CD4-positive, alpha-beta T cell (primary cell): ENCODE results near the gene ACRBP. TPM values are rescaled to one million over a fixed set of nuclear protein-coding genes. Genes with fewer than 3 reads are reported as not detected.
A peak's percentile ranks its signal among the peaks of the same experiment; 100 is the strongest.

Source experiments
- ATAC-seq: fragments of 200-7000 bp; cut with Tn5 transposase; one replicate; pipeline ENCODE4 v1.10.0; 2022; ENCODE audit warnings: mild to moderate bottlenecking; ENCODE audit not compliant: poor library complexity
- CTCF ChIA-PET: fragments of 350-600 bp; sonication (Branson Sonifier 250); formaldehyde crosslinking; loops from one replicate; lab custom pipeline; 2021; ENCODE audit warnings: antibody characterized with exemption, inconsistent platforms; lab: Charles Lee
- POLR2A ChIA-PET: fragments of 350-600 bp; sonication (Branson Sonifier 250); formaldehyde crosslinking; loops from one replicate; lab custom pipeline; 2021; ENCODE audit warnings: antibody characterized with exemption, inconsistent platforms; lab: Charles Lee
- DNase-seq, 14 experiments: peaks; one replicate each; pipeline ENCODE4 v3.0.0-alpha.2; 2013 to 2020; ENCODE audit warnings: mixed read lengths in 2 of 14
- H3K27ac ChIP-seq, 2 donors: one replicate each; pipeline versions ENCODE4 v1.5.1 to v1.7.0; 2013; ENCODE audit warnings: low read length in 2 of 2, low read depth in 1 of 2, mild to moderate bottlenecking in 1 of 2
- H3K27me3 ChIP-seq, 2 experiments: 1 replicate in 1 of 2; 2 replicates in 1 of 2; pipeline versions ENCODE4 v1.6.1 to v1.7.0; 2013; ENCODE audit warnings: low read length in 2 of 2, control low read depth in 1 of 2, mild to moderate bottlenecking in 1 of 2, moderate library complexity in 1 of 2; ENCODE audit not compliant: insufficient read depth in 2 of 2, control insufficient read depth in 1 of 2
- H3K36me3 ChIP-seq: one replicate; pipeline ENCODE4 v1.6.1; 2013; ENCODE audit warnings: low read length, control low read depth; ENCODE audit not compliant: insufficient read depth
- H3K4me1 ChIP-seq: one replicate; pipeline ENCODE4 v1.6.1; 2013; ENCODE audit warnings: low read length, control low read depth; ENCODE audit not compliant: insufficient read depth
- H3K4me3 ChIP-seq: one replicate; pipeline ENCODE4 v1.5.1; 2013; ENCODE audit warnings: mild to moderate bottlenecking, low read length, moderate library complexity
- H3K9me3 ChIP-seq, 2 experiments: 1 replicate in 1 of 2; 2 replicates in 1 of 2; pipeline versions ENCODE4 v1.6.1 to v1.7.0; 2013; ENCODE audit warnings: low read length in 2 of 2, mild to moderate bottlenecking in 2 of 2, control low read depth in 1 of 2, moderate library complexity in 1 of 2; ENCODE audit not compliant: control insufficient read depth in 1 of 2, insufficient read depth in 1 of 2
- H3K27ac Mint-ChIP-seq: one replicate; pipeline ENCODE4 v1.8.0; 2020; ENCODE audit warnings: mixed read lengths
- H3K27me3 Mint-ChIP-seq: one replicate; pipeline ENCODE4 v1.8.0; 2021; ENCODE audit warnings: mixed read lengths
- H3K36me3 Mint-ChIP-seq: one replicate; pipeline ENCODE4 v1.8.0; 2021; ENCODE audit warnings: low read depth, mixed read lengths
- H3K4me1 Mint-ChIP-seq: one replicate; pipeline ENCODE4 v1.8.0; 2021; ENCODE audit warnings: low read depth, mixed read lengths
- H3K4me3 Mint-ChIP-seq: one replicate; pipeline ENCODE4 v1.8.0; 2020; ENCODE audit warnings: mild to moderate bottlenecking, mixed read lengths
- H3K9me3 Mint-ChIP-seq: one replicate; pipeline ENCODE4 v1.8.0; 2020; ENCODE audit warnings: mixed read lengths
- intact Hi-C, 2 experiments: fragments of 100-400 bp; cut with DNase I in 1 of 2; cut with micrococcal nuclease in 1 of 2; formaldehyde crosslinking; loops; one replicate each; pipeline versions ENCODE4 v1.15.1 to v1.9.0; 2023 to 2025; cut with DNase I, micrococcal nuclease
- total RNA-seq, 174 experiments: library from RNA in 2 of 174; stranded (reverse) in 2 of 174; gene quantifications; one replicate each; pipeline ENCODE4 v1.2.3 and lab custom pipeline; 2021 to 2026
- TF ChIP-seq, protein P1 (sequence below): fragments of 200-600 bp; IDR thresholded peaks from one replicate; pipeline ENCODE4 v1.8.0; 2022; ENCODE audit warnings: antibody characterized with exemption, mild to moderate bottlenecking

ACRBP gene
- total RNA-seq, 2 experiments from 2014 or later, result 0.58 to 0.95 TPM

DNA sequence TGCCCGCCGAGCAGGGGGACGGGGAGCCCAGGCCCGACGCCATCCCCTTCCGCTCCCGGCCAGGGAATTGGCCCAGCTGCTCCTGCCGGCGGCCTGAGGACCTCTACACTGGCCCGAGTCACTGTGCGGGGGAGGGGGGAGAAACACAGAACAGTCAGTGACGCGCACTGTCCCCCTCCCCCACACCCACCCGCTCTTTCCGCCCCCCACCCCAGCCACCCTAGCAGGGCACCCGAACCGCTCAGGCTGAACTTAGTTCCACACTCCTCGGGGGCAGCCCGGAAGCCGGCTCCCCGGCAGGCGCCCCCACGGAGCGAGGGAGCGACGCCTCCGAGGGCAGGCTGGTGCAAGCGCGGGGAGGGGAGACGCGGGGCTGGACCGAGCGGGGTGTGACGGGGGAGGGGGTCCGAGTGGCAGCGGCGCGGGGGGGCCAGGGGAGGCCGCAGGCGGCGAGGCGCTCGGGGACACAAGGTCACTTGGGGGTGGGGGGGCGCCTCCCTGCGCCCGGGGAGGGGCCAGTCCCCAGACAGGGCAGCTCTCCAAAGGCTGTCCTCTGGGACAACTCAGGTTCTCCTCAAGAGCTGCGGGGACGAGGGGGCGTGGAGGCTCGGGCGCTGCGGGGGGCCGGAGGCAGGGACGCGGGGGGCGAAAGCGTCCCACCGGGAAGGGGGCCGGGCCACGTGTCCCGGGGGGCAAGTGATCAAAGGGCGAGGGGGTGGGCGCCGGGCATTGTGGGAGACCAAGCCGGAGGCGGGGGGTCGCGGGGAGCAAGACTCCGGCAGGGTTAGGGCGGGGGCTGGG is 40.7 kb downstream of the ACRBP start:
- no peaks in the 10 kb centered on the region for H3K27me3 ChIP-seq
- peak; percentile 23 for ATAC-seq
- Mint-ChIP-seq H3K9me3 (no peaks in the 10 kb centered on the region), H3K4me1 (peaks cover 54% of the 10 kb centered on the region), H3K27me3 (no peaks in the 10 kb centered on the region), H3K36me3 (peaks cover 37% of the 10 kb centered on the region), H3K27ac (peak overlapping the region; percentile 88), H3K4me3 (no peak overlapping the region)
- peak overlapping the region; percentile 66 for H3K4me3 ChIP-seq
- DNase-seq, result peak; percentile 41 to 82 (median 63)
- peaks cover 18% of the 10 kb centered on the region for H3K36me3 ChIP-seq
- ChIA-PET CTCF (interaction anchor here (1.0 to 1.2 kb wide), 2 partner anchors 14 to 57 kb away, joined by 3 read pairs; partner anchors contain the start of gene ING4), POLR2A (interaction anchor here (1.1 to 2.1 kb wide), 10 partner anchors 14 to 337 kb away, joined by 3 to 11 read pairs (median 4); partner anchors contain the start of genes C12orf57, CD4, COPS7A and GAPDH)
- intact Hi-C loops, result loop anchor here in 1 of 2 experiments (5.0 kb wide), 2 partner anchors 39 to 186 kb away; partner anchors contain the start of gene NOP2
- H3K27ac ChIP-seq, result peak overlapping the region; percentile 93 to 94
- no peaks in the 10 kb centered on the region for H3K9me3 ChIP-seq
- TF ChIP-seq, protein P1, sequence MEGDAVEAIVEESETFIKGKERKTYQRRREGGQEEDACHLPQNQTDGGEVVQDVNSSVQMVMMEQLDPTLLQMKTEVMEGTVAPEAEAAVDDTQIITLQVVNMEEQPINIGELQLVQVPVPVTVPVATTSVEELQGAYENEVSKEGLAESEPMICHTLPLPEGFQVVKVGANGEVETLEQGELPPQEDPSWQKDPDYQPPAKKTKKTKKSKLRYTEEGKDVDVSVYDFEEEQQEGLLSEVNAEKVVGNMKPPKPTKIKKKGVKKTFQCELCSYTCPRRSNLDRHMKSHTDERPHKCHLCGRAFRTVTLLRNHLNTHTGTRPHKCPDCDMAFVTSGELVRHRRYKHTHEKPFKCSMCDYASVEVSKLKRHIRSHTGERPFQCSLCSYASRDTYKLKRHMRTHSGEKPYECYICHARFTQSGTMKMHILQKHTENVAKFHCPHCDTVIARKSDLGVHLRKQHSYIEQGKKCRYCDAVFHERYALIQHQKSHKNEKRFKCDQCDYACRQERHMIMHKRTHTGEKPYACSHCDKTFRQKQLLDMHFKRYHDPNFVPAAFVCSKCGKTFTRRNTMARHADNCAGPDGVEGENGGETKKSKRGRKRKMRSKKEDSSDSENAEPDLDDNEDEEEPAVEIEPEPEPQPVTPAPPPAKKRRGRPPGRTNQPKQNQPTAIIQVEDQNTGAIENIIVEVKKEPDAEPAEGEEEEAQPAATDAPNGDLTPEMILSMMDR, result no peak
- H3K4me1 ChIP-seq, result peaks cover 69% of the 10 kb centered on the region

DNA sequence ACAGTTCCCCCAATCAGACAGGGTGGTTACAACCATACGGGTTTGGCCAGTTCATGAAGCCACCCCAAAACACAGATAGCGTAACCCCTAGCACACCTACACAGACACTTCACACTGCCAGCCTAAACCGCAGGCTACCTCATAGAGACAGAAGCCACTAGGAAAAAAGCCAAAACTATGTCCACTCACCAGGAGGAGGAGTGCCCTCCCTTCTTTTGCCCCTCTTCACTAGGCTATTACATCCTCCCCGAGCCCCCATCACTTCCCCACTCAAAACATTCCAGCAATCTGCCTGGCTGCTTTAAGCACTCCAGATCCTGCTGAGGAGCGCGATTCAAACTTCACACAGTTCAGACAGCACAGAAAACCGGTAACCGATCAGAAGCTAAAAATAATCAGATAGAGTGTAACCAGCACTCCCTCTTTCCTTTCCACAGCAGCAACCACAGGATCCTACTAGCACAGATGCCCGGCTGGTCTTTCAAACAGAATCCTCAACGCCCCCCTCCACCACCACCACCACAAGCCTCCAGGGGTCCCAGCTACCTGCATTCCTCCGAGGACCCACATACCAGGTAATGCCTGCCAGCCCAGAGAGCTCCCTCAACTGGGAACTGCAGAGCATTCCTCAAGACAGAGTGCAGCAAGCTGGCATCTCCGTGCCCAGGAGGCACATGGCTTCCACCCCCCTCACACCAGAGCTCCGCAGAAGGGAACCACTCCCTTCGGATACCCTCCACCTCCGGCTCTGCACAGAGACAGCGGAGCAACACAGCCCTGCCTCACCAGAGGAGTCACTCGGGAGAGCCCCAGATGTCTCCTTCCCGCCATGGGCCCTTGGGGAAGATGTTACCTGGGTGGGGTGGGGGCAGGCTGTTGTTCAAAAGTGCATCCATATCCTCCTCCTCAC is 41.6 kb downstream of the ACRBP start:
- Mint-ChIP-seq H3K9me3 (no peaks in the 10 kb centered on the region), H3K27me3 (no peaks in the 10 kb centered on the region), H3K4me3 (no peak overlapping the region), H3K4me1 (peaks cover 52% of the 10 kb centered on the region), H3K27ac (peak overlapping the region; percentile 88), H3K36me3 (peaks cover 45% of the 10 kb centered on the region)
- H3K4me1 ChIP-seq, result peaks cover 61% of the 10 kb centered on the region
- DNase-seq (peak in 11 of 14 experiments; percentile 18 to 79 (median 52)), ATAC-seq (peak; percentile 33)
- H3K27me3 ChIP-seq, result no peaks in the 10 kb centered on the region
- ChIA-PET POLR2A (interaction anchor here (0.7 to 2.1 kb wide), 12 partner anchors 15 to 338 kb away, joined by 3 to 11 read pairs (median 4); partner anchors contain the start of genes C12orf57, CD4, COPS7A and GAPDH), CTCF (interaction anchor here (0.8 to 1.6 kb wide), 6 partner anchors 9 to 267 kb away, joined by 3 to 5 read pairs (median 3); partner anchors contain the start of genes ING4, SPSB2, VAMP1 and ZNF384)
- TF ChIP-seq, protein P1, result no peak
- intact Hi-C loops, result loop anchor here in 1 of 2 experiments (5.0 kb wide), 2 partner anchors 38 to 187 kb away; partner anchors contain the start of gene NOP2
- H3K36me3 ChIP-seq, result peaks cover 26% of the 10 kb centered on the region
- no peaks in the 10 kb centered on the region for H3K9me3 ChIP-seq
- peak overlapping the region; percentile 79 to 94 for H3K27ac ChIP-seq
- H3K4me3 ChIP-seq, result peak overlapping the region; percentile 66
